ENCODE measurements around the gene NUP210L.
A peak's percentile ranks its signal among the peaks of the same experiment; 100 is the strongest.

The NUP210L gene

GRCh38 chr1:154186852-154187501 is 32.1 kb upstream of the NUP210L start:
- TF ChIP-seq CTCF (conservative IDR thresholded peaks at IDR 0.05) (no peak), ZFX (IDR thresholded peaks at IDR 0.05) (no peak)

GRCh38 chr1:154186177-154186576 is 31.3 kb upstream of the NUP210L start:
- TF ChIP-seq CTCF (conservative IDR thresholded peaks at IDR 0.05) = peak; percentile 88
- no peak for TF ChIP-seq ZFX (IDR thresholded peaks at IDR 0.05)

More at GRCh38 chr1:154186852-154187501, 32.1 kb upstream of the NUP210L start:
- H3K27ac ChIP-seq = no peak overlapping the region; the same call in 1 of the 2 replicates

GRCh38 chr1:154183046-154183915 is 28.4 kb upstream of the NUP210L start:
- TF ChIP-seq CTCF (conservative IDR thresholded peaks at IDR 0.05) = no peak
- TF ChIP-seq ZFX (IDR thresholded peaks at IDR 0.05) = no peak
- peak overlapping the region; percentile 87 for H3K27ac ChIP-seq

More at GRCh38 chr1:154186177-154186576, 31.3 kb upstream of the NUP210L start:
- peak overlapping the region; percentile 25; the same call in 1 of the 2 replicates for H3K27ac ChIP-seq

GRCh38 chr1:154182344-154183045 is 27.6 kb upstream of the NUP210L start:
- peak overlapping the region; percentile 87 for H3K27ac ChIP-seq
- TF ChIP-seq CTCF (conservative IDR thresholded peaks at IDR 0.05) (no peak), ZFX (IDR thresholded peaks at IDR 0.05) (no peak)

GRCh38 chr1:154181944-154182343 is 27.1 kb upstream of the NUP210L start:
- peak overlapping the region; percentile 87 for H3K27ac ChIP-seq
- TF ChIP-seq ZFX (IDR thresholded peaks at IDR 0.05) = no peak
- no peak for TF ChIP-seq CTCF (conservative IDR thresholded peaks at IDR 0.05)

- no peak overlapping the region for H3K27ac ChIP-seq
- no peak for TF ChIP-seq CTCF (conservative IDR thresholded peaks at IDR 0.05)
Observed at GRCh38 chr1:154179946-154180687, 25.2 kb upstream of the NUP210L start.

Data from C4-2B (cell line).